SK-N-SH (cell line): ENCODE measurements around the gene KLF18. TPM values are rescaled to one million over a fixed set of nuclear protein-coding genes. Genes with fewer than 3 reads are reported as not detected.

Source experiments
- CTCF ChIA-PET: fragments of 300-600, 350-600 bp; formaldehyde crosslinking; extraction: SDS; loops from one replicate; lab custom pipeline; 2021; lab: Yijun Ruan, JAX
- POLR2A ChIA-PET: fragments of 350-600 bp; sonication (Branson Sonifier 250); formaldehyde crosslinking; extraction: SDS; loops from one replicate; lab custom pipeline; 2020; ENCODE audit warnings: antibody characterized with exemption, inconsistent platforms; lab: Yijun Ruan, JAX
- DNase-seq: peaks from one replicate; pipeline ENCODE4 v3.0.0; 2012
- H2AFZ ChIP-seq: fragments of 200-600 bp; sonication (generic); 2 replicates; pipeline ENCODE4 v1.8.1; 2016; ENCODE audit warnings: antibody characterized with exemption, mild to moderate bottlenecking, low read depth
- H3F3A ChIP-seq: fragments of 200-600 bp; sonication (generic); replicated peaks from 2 replicates; pipeline ENCODE3; 2016; ENCODE audit warnings: antibody characterized with exemption, mild to moderate bottlenecking; ENCODE audit not compliant: insufficient read depth
- H3K27ac ChIP-seq, 2 experiments: fragments of 200-500 bp in 1 of 2; fragments of 200-600 bp in 1 of 2; sonication (Bioruptor generic) in 1 of 2; sonication (generic), shearing (Covaris generic) in 1 of 2; 2 replicates each; pipeline versions ENCODE4 v1.5.1 to v1.6.1; 2014 to 2016; ENCODE audit warnings: low read depth in 2 of 2, inconsistent platforms in 1 of 2, low read length in 1 of 2, mild to moderate bottlenecking in 1 of 2, mixed read lengths in 1 of 2
- H3K27me3 ChIP-seq: fragments of 200-600 bp; sonication (generic), shearing (Covaris generic); 2 replicates; pipeline ENCODE4 v1.6.1; 2016; ENCODE audit warnings: mixed run types; ENCODE audit not compliant: insufficient read depth
- H3K36me3 ChIP-seq, 2 experiments: fragments of 200-500 bp in 1 of 2; fragments of 200-600 bp in 1 of 2; sonication (Bioruptor generic) in 1 of 2; sonication (generic) in 1 of 2; replicated peaks in 1 of 2; 2 replicates each; pipeline versions ENCODE3 to v1.5.1; 2014 to 2016; ENCODE audit warnings: low read length in 1 of 2, mild to moderate bottlenecking in 1 of 2; ENCODE audit not compliant: insufficient read depth in 2 of 2, control insufficient read depth in 1 of 2
- H3K4me1 ChIP-seq, 2 experiments: fragments of 200-500 bp in 1 of 2; fragments of 200-600 bp in 1 of 2; sonication (Bioruptor generic) in 1 of 2; sonication (generic), shearing (Covaris generic) in 1 of 2; 2 replicates each; pipeline versions ENCODE4 v1.5.1 to v1.6.1; 2014 to 2016; ENCODE audit warnings: low read depth in 1 of 2, low read length in 1 of 2, mixed run types in 1 of 2; ENCODE audit not compliant: insufficient read depth in 2 of 2, control insufficient read depth in 1 of 2
- H3K4me2 ChIP-seq: fragments of 200-600 bp; sonication (generic), shearing (Covaris generic); 2 replicates; pipeline ENCODE4 v1.6.1; 2017; ENCODE audit warnings: mixed run types
- H3K4me3 ChIP-seq, 2 experiments: fragments of 200-500 bp in 1 of 2; fragments of 200-600 bp in 1 of 2; sonication (Bioruptor generic) in 1 of 2; sonication (generic), shearing (Covaris generic) in 1 of 2; 2 replicates each; pipeline versions ENCODE4 v1.5.1 to v1.8.1; 2014 to 2016; ENCODE audit warnings: low read depth in 2 of 2, inconsistent platforms in 1 of 2, low read length in 1 of 2, mild to moderate bottlenecking in 1 of 2, mixed read lengths in 1 of 2, moderate library complexity in 1 of 2
- H3K79me2 ChIP-seq: fragments of 200-600 bp; sonication (generic); 2 replicates; pipeline ENCODE4 v1.8.1; 2017; ENCODE audit warnings: mild to moderate bottlenecking; ENCODE audit not compliant: insufficient read depth
- H3K9ac ChIP-seq: fragments of 200-600 bp; sonication (generic); 2 replicates; pipeline ENCODE4 v1.6.1; 2017; ENCODE audit warnings: mixed run types
- H3K9me2 ChIP-seq: fragments of 200-600 bp; sonication (generic); 2 replicates; pipeline ENCODE4 v1.6.1; 2017; ENCODE audit warnings: mixed run types
- H3K9me3 ChIP-seq: fragments of 200-600 bp; sonication (generic); 2 replicates; pipeline ENCODE4 v1.6.1; 2017; ENCODE audit warnings: mixed run types, mild to moderate bottlenecking, moderate library complexity
- H4K20me1 ChIP-seq: fragments of 200-600 bp; sonication (generic); 2 replicates; pipeline ENCODE4 v1.6.1; 2017; ENCODE audit warnings: mild to moderate bottlenecking, mixed run types; ENCODE audit not compliant: insufficient read depth
- ELF1 ChIP-seq: IDR thresholded peaks from 2 replicates; pipeline ENCODE4 v1.4.0; 2012
- EZH2phosphoT487 ChIP-seq: fragments of 200-600 bp; sonication (generic); IDR thresholded peaks from 2 replicates; pipeline ENCODE4 v1.6.1; 2017; ENCODE audit warnings: low read depth, mixed run types, mild to moderate bottlenecking, antibody characterized with exemption, moderate library complexity, borderline replicate concordance
- FOSL2 ChIP-seq: IDR thresholded peaks from 2 replicates; pipeline ENCODE4 v1.4.0; 2012; ENCODE audit warnings: low read depth, mild to moderate bottlenecking, moderate library complexity, borderline replicate concordance
- FOXJ3 ChIP-seq: sonication (generic); formaldehyde crosslinking; IDR thresholded peaks from 2 replicates; pipeline ENCODE4 v1.5.1; 2020; ENCODE audit warnings: mild to moderate bottlenecking, missing genetic modification reagents
- RAD21 ChIP-seq: IDR thresholded peaks from 2 replicates; pipeline ENCODE4 v1.6.1; 2012; ENCODE audit warnings: mild to moderate bottlenecking, low read length
- YY1 ChIP-seq: IDR thresholded peaks from 2 replicates; pipeline ENCODE4 v1.4.0; 2012; ENCODE audit warnings: low read depth, mild to moderate bottlenecking
- WGBS: methylation state at CpG from one replicate; pipeline ENCODE4 v1.1.6; 2017; ENCODE audit warnings: low lambda C conversion rate; 5-methylcytosine and 5-hydroxymethylcytosine counted together
- polyA plus RNA-seq, 3 experiments: library from polyadenylated mRNA; depleted of rRNA; stranded (reverse); fragments of >200 nt; gene quantifications; 2 replicates each; pipeline ENCODE4 v1.2.3, GENCODE V29; 2012
- TF ChIP-seq, protein P1 (sequence below): fragments of 200-600 bp; sonication (generic); IDR thresholded peaks from 2 replicates; pipeline ENCODE4 v1.6.1; 2017; ENCODE audit warnings: antibody characterized with exemption, mild to moderate bottlenecking, moderate library complexity

KLF18 gene
- polyA plus RNA-seq, 1 of the 3 experiments (the other 2 are of a cell fraction) = not detected

- ChIA-PET CTCF (no interaction called here), POLR2A (no interaction called here)
- H3K27ac ChIP-seq = no peak overlapping the region
- DNase-seq = no peak
- no peaks in the 10 kb centered on the region for H3K9me3 ChIP-seq
- 0 out of 2 replicates have a peak overlapping the region, but pooled peaks have one; percentile 20 for H3K4me2 ChIP-seq
- no peak for TF ChIP-seq YY1
- TF ChIP-seq FOSL2 = peak; percentile 33; the same call in 1 of the 2 replicates
- H3K36me3 ChIP-seq = no peaks in the 10 kb centered on the region
- H3K27me3 ChIP-seq = no peaks in the 10 kb centered on the region
- no peaks in the 10 kb centered on the region for H3K79me2 ChIP-seq
- no peaks in the 10 kb centered on the region for H3K4me1 ChIP-seq
- WGBS = 78% methylated on average over 1 of the region's 1 CpG
- H3K9ac ChIP-seq = no peak overlapping the region
- no peak overlapping the region for H2AFZ ChIP-seq
- no peak overlapping the region for H3K4me3 ChIP-seq
- no peaks in the 10 kb centered on the region for H3F3A ChIP-seq
- H4K20me1 ChIP-seq = no peaks in the 10 kb centered on the region
- H3K9me2 ChIP-seq = no peaks in the 10 kb centered on the region
Measured at GRCh38 chr1:44108241-44108640, 33.2 kb downstream of the KLF18 start.

GRCh38 chr1:44105810-44106209 lies 35.6 kb downstream of the KLF18 start:
- H2AFZ ChIP-seq = no peak overlapping the region
- H3K4me3 ChIP-seq = no peak overlapping the region
- ChIA-PET CTCF (no interaction called here), POLR2A (no interaction called here)
- no peak overlapping the region for H3K27ac ChIP-seq
- H3K9me3 ChIP-seq = no peaks in the 10 kb centered on the region
- no peaks in the 10 kb centered on the region for H3K9me2 ChIP-seq
- no peaks in the 10 kb centered on the region for H3K36me3 ChIP-seq
- H3K27me3 ChIP-seq = no peaks in the 10 kb centered on the region
- peaks cover 4% of the 10 kb centered on the region for H3F3A ChIP-seq
- no peak for TF ChIP-seq RAD21
- no peak for TF ChIP-seq EZH2phosphoT487
- no peak for TF ChIP-seq FOXJ3 (CRISPR knock-in tag)
- no peaks in the 10 kb centered on the region for H4K20me1 ChIP-seq
- no peak for DNase-seq
- H3K4me1 ChIP-seq = no peaks in the 10 kb centered on the region
- H3K9ac ChIP-seq = no peak overlapping the region
- WGBS = 71% methylated on average over 3 of the region's 3 CpGs
- no peaks in the 10 kb centered on the region for H3K79me2 ChIP-seq
- H3K4me2 ChIP-seq = no peak overlapping the region

DNA sequence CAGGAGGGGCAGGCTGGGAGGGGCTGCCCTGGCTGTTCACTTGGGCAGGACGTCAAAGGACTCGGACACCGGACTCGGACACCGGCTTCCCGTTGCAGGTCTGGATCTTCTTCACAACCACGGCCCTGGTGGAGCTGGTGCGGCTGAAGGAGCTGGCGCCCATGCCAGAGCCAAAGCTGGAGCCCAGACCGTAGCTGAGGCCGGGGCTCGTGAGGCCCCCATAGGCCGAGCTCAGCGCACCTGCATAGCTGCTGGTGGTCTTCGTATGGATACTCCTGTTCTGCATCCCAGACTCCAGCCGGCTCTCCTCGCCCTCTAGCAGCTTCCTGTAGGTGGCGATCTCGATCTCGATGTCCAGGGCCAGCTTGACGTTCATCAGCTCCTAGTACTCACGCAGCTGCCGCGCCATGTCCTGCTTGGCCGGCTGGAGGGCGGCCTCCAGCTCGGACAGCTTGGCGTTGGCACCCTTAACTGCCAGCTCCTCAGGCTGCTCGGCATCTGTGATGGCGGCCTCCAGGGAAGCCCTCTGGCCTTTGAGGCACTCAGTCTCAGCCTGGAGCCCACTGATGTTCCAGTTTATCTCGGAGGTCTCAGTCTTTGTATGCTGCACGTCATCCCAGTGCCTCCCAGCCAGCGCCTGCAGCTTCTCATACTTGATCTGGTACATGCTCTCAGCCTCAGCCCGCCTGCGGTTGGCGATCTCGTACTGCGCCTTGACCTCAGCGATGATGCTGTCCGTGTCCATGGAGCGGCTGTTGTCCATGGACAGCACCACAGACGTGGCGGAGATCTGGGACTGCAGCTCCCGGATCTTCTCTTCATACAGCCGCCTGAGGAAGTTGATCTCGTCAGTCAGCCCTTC lies 37.9 kb downstream of the KLF18 start:
- H3K9me2 ChIP-seq = no peaks in the 10 kb centered on the region
- no peaks in the 10 kb centered on the region for H3K9me3 ChIP-seq
- ChIA-PET POLR2A (no interaction called here), CTCF (interaction anchor here (0.7 to 1.3 kb wide), 4 partner anchors 17 to 491 kb away, joined by 3 to 4 read pairs (median 3); no protein-coding TSS in a partner anchor)
- TF ChIP-seq, protein P1, sequence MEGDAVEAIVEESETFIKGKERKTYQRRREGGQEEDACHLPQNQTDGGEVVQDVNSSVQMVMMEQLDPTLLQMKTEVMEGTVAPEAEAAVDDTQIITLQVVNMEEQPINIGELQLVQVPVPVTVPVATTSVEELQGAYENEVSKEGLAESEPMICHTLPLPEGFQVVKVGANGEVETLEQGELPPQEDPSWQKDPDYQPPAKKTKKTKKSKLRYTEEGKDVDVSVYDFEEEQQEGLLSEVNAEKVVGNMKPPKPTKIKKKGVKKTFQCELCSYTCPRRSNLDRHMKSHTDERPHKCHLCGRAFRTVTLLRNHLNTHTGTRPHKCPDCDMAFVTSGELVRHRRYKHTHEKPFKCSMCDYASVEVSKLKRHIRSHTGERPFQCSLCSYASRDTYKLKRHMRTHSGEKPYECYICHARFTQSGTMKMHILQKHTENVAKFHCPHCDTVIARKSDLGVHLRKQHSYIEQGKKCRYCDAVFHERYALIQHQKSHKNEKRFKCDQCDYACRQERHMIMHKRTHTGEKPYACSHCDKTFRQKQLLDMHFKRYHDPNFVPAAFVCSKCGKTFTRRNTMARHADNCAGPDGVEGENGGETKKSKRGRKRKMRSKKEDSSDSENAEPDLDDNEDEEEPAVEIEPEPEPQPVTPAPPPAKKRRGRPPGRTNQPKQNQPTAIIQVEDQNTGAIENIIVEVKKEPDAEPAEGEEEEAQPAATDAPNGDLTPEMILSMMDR = peak; percentile 32; the same call in 1 of the 2 replicates
- no peak for TF ChIP-seq ELF1
- 0 out of 2 replicates have a peak, but pooled peaks have one; percentile 11 for TF ChIP-seq RAD21
- no peaks in the 10 kb centered on the region for H3K27me3 ChIP-seq
- H3K4me3 ChIP-seq = no peak overlapping the region
- no peak for DNase-seq
- H3K36me3 ChIP-seq = no peaks in the 10 kb centered on the region
- WGBS = 73% methylated on average over 35 of the region's 46 CpGs
- no peaks in the 10 kb centered on the region for H3K79me2 ChIP-seq
- H3K9ac ChIP-seq = no peak overlapping the region
- no peaks in the 10 kb centered on the region for H3K4me1 ChIP-seq
- H3F3A ChIP-seq = peaks cover 4% of the 10 kb centered on the region
- H3K4me2 ChIP-seq = no peak overlapping the region
- H2AFZ ChIP-seq = no peak overlapping the region
- no peak overlapping the region for H3K27ac ChIP-seq
- no peaks in the 10 kb centered on the region for H4K20me1 ChIP-seq
